Liver (tissue), 3 donors: ENCODE results near the gene STK24.

Source experiments
- CTCF ChIP-seq: fragments of 150-350 bp; IDR thresholded peaks from 2 replicates; pipeline ENCODE4 v1.5.1; 2017; ENCODE audit warnings: improper control_type of control experiment, low read depth, low read length; ENCODE audit not compliant: missing input control
- EGR1 ChIP-seq, 2 donors: IDR thresholded peaks; 2 replicates each; pipeline ENCODE4 v1.6.1; 2016 to 2018; ENCODE audit warnings: antibody characterized with exemption in 2 of 2, low read depth in 2 of 2
- GABPA ChIP-seq, 2 donors: IDR thresholded peaks in 1 of 2; conservative IDR thresholded peaks in 1 of 2; 2 replicates each; pipeline ENCODE4 v1.6.1; 2016; ENCODE audit warnings: antibody characterized with exemption in 2 of 2, mild to moderate bottlenecking in 1 of 2, moderate library complexity in 1 of 2
- JUND ChIP-seq, 2 donors: IDR thresholded peaks; 2 replicates each; pipeline ENCODE4 v1.6.1; 2016; ENCODE audit warnings: antibody characterized with exemption in 2 of 2
- MAX ChIP-seq: IDR thresholded peaks from 2 replicates; pipeline ENCODE4 v1.6.1; 2016; ENCODE audit warnings: antibody characterized with exemption
- TF ChIP-seq, protein P1 (sequence below): IDR thresholded peaks from 2 replicates; pipeline ENCODE4 v1.6.1; 2016; ENCODE audit warnings: antibody characterized with exemption, mild to moderate bottlenecking
- donor health status: healthy.
- donor health status: healthy.

DNA sequence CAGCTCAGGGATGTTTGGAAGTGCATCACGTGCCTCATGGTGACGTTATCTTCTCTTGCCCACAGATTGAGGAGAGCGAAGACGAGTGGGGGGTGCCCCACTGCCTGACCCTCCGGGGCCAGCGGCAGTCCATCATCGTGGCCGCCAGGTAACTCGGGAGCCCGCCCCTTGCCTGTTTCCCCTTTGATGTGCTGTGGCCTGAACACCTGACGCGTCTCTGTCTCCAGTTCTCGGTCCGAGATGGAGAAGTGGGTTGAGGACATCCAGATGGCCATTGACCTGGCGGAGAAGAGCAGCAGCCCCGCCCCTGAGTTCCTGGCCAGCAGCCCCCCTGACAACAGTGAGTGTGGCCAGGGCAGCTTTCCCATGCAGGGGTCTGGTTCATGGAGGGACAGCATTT lies 137.0 kb downstream of the STK24 start:
- TF ChIP-seq, protein P1, sequence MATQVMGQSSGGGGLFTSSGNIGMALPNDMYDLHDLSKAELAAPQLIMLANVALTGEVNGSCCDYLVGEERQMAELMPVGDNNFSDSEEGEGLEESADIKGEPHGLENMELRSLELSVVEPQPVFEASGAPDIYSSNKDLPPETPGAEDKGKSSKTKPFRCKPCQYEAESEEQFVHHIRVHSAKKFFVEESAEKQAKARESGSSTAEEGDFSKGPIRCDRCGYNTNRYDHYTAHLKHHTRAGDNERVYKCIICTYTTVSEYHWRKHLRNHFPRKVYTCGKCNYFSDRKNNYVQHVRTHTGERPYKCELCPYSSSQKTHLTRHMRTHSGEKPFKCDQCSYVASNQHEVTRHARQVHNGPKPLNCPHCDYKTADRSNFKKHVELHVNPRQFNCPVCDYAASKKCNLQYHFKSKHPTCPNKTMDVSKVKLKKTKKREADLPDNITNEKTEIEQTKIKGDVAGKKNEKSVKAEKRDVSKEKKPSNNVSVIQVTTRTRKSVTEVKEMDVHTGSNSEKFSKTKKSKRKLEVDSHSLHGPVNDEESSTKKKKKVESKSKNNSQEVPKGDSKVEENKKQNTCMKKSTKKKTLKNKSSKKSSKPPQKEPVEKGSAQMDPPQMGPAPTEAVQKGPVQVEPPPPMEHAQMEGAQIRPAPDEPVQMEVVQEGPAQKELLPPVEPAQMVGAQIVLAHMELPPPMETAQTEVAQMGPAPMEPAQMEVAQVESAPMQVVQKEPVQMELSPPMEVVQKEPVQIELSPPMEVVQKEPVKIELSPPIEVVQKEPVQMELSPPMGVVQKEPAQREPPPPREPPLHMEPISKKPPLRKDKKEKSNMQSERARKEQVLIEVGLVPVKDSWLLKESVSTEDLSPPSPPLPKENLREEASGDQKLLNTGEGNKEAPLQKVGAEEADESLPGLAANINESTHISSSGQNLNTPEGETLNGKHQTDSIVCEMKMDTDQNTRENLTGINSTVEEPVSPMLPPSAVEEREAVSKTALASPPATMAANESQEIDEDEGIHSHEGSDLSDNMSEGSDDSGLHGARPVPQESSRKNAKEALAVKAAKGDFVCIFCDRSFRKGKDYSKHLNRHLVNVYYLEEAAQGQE = no peak
- no peak for TF ChIP-seq JUND (IDR thresholded peaks at IDR 0.05)
- no peak for TF ChIP-seq CTCF
- TF ChIP-seq MAX = no peak
- no peak for TF ChIP-seq GABPA (IDR thresholded peaks at IDR 0.05 in 1 of 2, conservative IDR thresholded peaks at IDR 0.05 in 1 of 2)
- TF ChIP-seq EGR1 (IDR thresholded peaks at IDR 0.05; ENCODE audit: low read depth in 2 of 2) = no peak
